OCI-LY3 (cell line): ENCODE results near the gene HOXC9.

Source experiments
- H2AFZ ChIP-seq: fragments of 200-600, 300-600 bp; shearing (Covaris generic); 2 replicates; pipeline ENCODE4 v1.6.0; 2014; ENCODE audit warnings: antibody characterized with exemption, low read depth, low read length
- H3K27ac ChIP-seq: fragments of 200-600, 300-600 bp; sonication (generic); 2 replicates; pipeline ENCODE4 v1.5.1; 2014; ENCODE audit warnings: mild to moderate bottlenecking, low read length, moderate library complexity, mixed read lengths
- H3K27me3 ChIP-seq: fragments of 200-600, 300-600 bp; sonication (generic); 2 replicates; pipeline ENCODE4 v1.6.1; 2014; ENCODE audit warnings: low read depth, low read length, mixed read lengths
- H3K36me3 ChIP-seq: fragments of 200-600, 300-600 bp; sonication (generic); replicated peaks from 2 replicates; pipeline ENCODE3; 2014; ENCODE audit warnings: low read depth, low read length, mixed read lengths
- H3K4me1 ChIP-seq: fragments of 300-600, 200-600 bp; sonication (generic); 2 replicates; pipeline ENCODE4 v1.6.1; 2014; ENCODE audit warnings: low read length, mixed read lengths
- H3K4me2 ChIP-seq: fragments of 200-600, 300-600 bp; sonication (generic); 2 replicates; pipeline ENCODE4 v1.6.1; 2014; ENCODE audit warnings: low read length, mixed read lengths
- H3K4me3 ChIP-seq: fragments of 300-600, 200-600 bp; sonication (generic); 2 replicates; pipeline ENCODE4 v1.5.1; 2014; ENCODE audit warnings: antibody characterized with exemption, mild to moderate bottlenecking, low read length, moderate library complexity
- H3K79me2 ChIP-seq: fragments of 300-600, 200-600 bp; shearing (Covaris generic); 2 replicates; pipeline ENCODE4 v1.6.1; 2014; ENCODE audit warnings: mild to moderate bottlenecking, low read length, mixed read lengths
- H3K9ac ChIP-seq: fragments of 300-600, 200-600 bp; shearing (Covaris generic); 2 replicates; pipeline ENCODE4 v1.6.0; 2014; ENCODE audit warnings: mild to moderate bottlenecking, low read length, moderate library complexity
- H3K9me3 ChIP-seq: fragments of 200-600, 300-600 bp; shearing (Covaris generic); 2 replicates; pipeline ENCODE4 v1.6.1; 2014; ENCODE audit warnings: low read length, mixed read lengths; ENCODE audit not compliant: insufficient read depth
- H4K20me1 ChIP-seq: fragments of 200-600, 300-600 bp; sonication (generic); 2 replicates; pipeline ENCODE4 v1.6.1; 2016; ENCODE audit warnings: low read length, mixed read lengths; ENCODE audit not compliant: insufficient read depth
- CTCF ChIP-seq: fragments of 200-600, 300-600 bp; sonication (generic); IDR thresholded peaks from 2 replicates; pipeline ENCODE4 v1.5.1; 2014; ENCODE audit warnings: antibody characterized with exemption, low read length, low read depth
- EZH2phosphoT487 ChIP-seq: fragments of 200-600 bp; shearing (Covaris generic); IDR thresholded peaks from 2 replicates; pipeline ENCODE4 v1.6.1; 2018; ENCODE audit warnings: antibody characterized with exemption, mixed run types, low read depth

HOXC9 gene

GRCh38 chr12:54044425-54045103 is 44.6 kb downstream of the HOXC9 start:
- TF ChIP-seq EZH2phosphoT487 (no peak), CTCF (no peak)
- Histone ChIP-seq H3K4me1 (peaks cover 24% of the 10 kb centered on the region), H3K4me3 (no peak overlapping the region), H3K36me3 (no peaks in the 10 kb centered on the region), H3K79me2 (no peaks in the 10 kb centered on the region), H2AFZ (peak overlapping the region; percentile 47; the same call in 1 of the 2 replicates), H4K20me1 (no peaks in the 10 kb centered on the region), H3K27me3 (no peaks in the 10 kb centered on the region), H3K27ac (no peak overlapping the region), H3K9me3 (no peaks in the 10 kb centered on the region), H3K9ac (peak overlapping the region; percentile 3; the same call in 1 of the 2 replicates), H3K4me2 (peak overlapping the region; percentile 33)

- H3K4me2 ChIP-seq, result no peak overlapping the region
- H3K4me3 ChIP-seq, result no peak overlapping the region
- H3K9me3 ChIP-seq, result no peaks in the 10 kb centered on the region
- TF ChIP-seq EZH2phosphoT487 (no peak), CTCF (no peak)
- H3K27me3 ChIP-seq, result no peaks in the 10 kb centered on the region
- H2AFZ ChIP-seq, result no peak overlapping the region
- no peaks in the 10 kb centered on the region for H3K36me3 ChIP-seq
- peaks cover 32% of the 10 kb centered on the region for H3K4me1 ChIP-seq
- no peak overlapping the region for H3K9ac ChIP-seq
- H4K20me1 ChIP-seq, result no peaks in the 10 kb centered on the region
- no peak overlapping the region for H3K27ac ChIP-seq
- no peaks in the 10 kb centered on the region for H3K79me2 ChIP-seq
Measured at GRCh38 chr12:54045401-54045800, 45.4 kb downstream of the HOXC9 start.

- no peak overlapping the region for H3K27ac ChIP-seq
- no peak for TF ChIP-seq CTCF
- TF ChIP-seq EZH2phosphoT487, result no peak
- H3K4me1 ChIP-seq, result peaks cover 38% of the 10 kb centered on the region
- no peak overlapping the region for H3K4me3 ChIP-seq
- no peak overlapping the region for H3K9ac ChIP-seq
- H3K36me3 ChIP-seq, result no peaks in the 10 kb centered on the region
- H3K9me3 ChIP-seq, result no peaks in the 10 kb centered on the region
- no peaks in the 10 kb centered on the region for H4K20me1 ChIP-seq
- no peaks in the 10 kb centered on the region for H3K27me3 ChIP-seq
- H2AFZ ChIP-seq, result no peak overlapping the region
- no peaks in the 10 kb centered on the region for H3K79me2 ChIP-seq
- H3K4me2 ChIP-seq, result no peak overlapping the region
Measured at GRCh38 chr12:54045868-54046521, 46.0 kb downstream of the HOXC9 start.

- H3K79me2 ChIP-seq, result no peaks in the 10 kb centered on the region
- H3K4me2 ChIP-seq, result no peak overlapping the region
- H2AFZ ChIP-seq, result no peak overlapping the region
- no peaks in the 10 kb centered on the region for H4K20me1 ChIP-seq
- TF ChIP-seq CTCF, result no peak
- TF ChIP-seq EZH2phosphoT487, result no peak
- no peak overlapping the region for H3K4me3 ChIP-seq
- no peaks in the 10 kb centered on the region for H3K27me3 ChIP-seq
- no peaks in the 10 kb centered on the region for H3K9me3 ChIP-seq
- peaks cover 39% of the 10 kb centered on the region for H3K4me1 ChIP-seq
- H3K9ac ChIP-seq, result no peak overlapping the region
- no peaks in the 10 kb centered on the region for H3K36me3 ChIP-seq
- no peak overlapping the region for H3K27ac ChIP-seq
Measured at GRCh38 chr12:54046809-54047159, 46.8 kb downstream of the HOXC9 start.
